ENCODE results near the gene ALK. TPM values are rescaled to one million over a fixed set of nuclear protein-coding genes. Genes with fewer than 3 reads are reported as not detected.

ALK gene
- total and polyA plus RNA-seq, 2 experiments from 2014 or later, result 0.35 TPM; not detected in 1

GRCh38 chr2:29615841-29616240 is 305.5 kb downstream of the ALK start:
- ATAC-seq, result no peak
- TF ChIP-seq ZNF462 (CRISPR knock-in tag; IDR thresholded peaks at IDR 0.05) (no peak), CTCF (conservative IDR thresholded peaks at IDR 0.05; ENCODE audit: low read depth in 2 of 2) (no peak), EZH2 (IDR thresholded peaks at IDR 0.05; ENCODE audit: low read depth, unreplicated experiment) (no peak), EZH2phosphoT487 (IDR thresholded peaks at IDR 0.05; ENCODE audit: unreplicated experiment) (no peak), ZNF331 (CRISPR knock-in tag; IDR thresholded peaks at IDR 0.05; ENCODE audit: low read depth) (no peak)
- Mint-ChIP-seq H3K4me1 (peaks cover 28% of the 10 kb centered on the region), H3K4me3 (no peak overlapping the region), H3K27ac (no peak overlapping the region), H3K36me3 (ENCODE audit: low read depth) (no peaks in the 10 kb centered on the region), H3K9me3 (no peaks in the 10 kb centered on the region; the same call in 2 of the 3 replicates), H3K27me3 (ENCODE audit: insufficient read depth, low read depth, poor library complexity) (peaks cover 2% of the 10 kb centered on the region)
- Histone ChIP-seq H3K27me3 (ENCODE audit: insufficient read depth) (no peaks in the 10 kb centered on the region), H3F3A (replicated peaks; ENCODE audit: low read depth) (no peaks in the 10 kb centered on the region), H3K79me2 (replicated peaks; ENCODE audit: insufficient read depth) (no peaks in the 10 kb centered on the region), H2AFZ (peak overlapping the region; percentile 69; the same call in 1 of the 2 replicates), H3K36me3 (ENCODE audit: insufficient read depth) (no peaks in the 10 kb centered on the region), H3K9me2 (ENCODE audit: insufficient read depth) (peaks cover 6% of the 10 kb centered on the region; the same call in 1 of the 2 replicates), H4K20me1 (replicated peaks; ENCODE audit: insufficient read depth) (no peaks in the 10 kb centered on the region), H3K4me2 (no peak overlapping the region), H3K27ac (ENCODE audit: low read depth) (no peak overlapping the region), H3K4me3 (no peak overlapping the region), H3K4me1 (ENCODE audit: insufficient read depth) (peaks cover 3% of the 10 kb centered on the region; the same call in 1 of the 2 replicates)
- DNase-seq (ENCODE audit: low spot score), result no peak
